NCI-H345 treated with DMSO at 0.1 percent for 48 hours (cell line): ENCODE measurements around the gene MT1HL1.
"Not testable (repeated sequence)": the region's sequence is repeated elsewhere in the genome, so short reads cannot be mapped to it uniquely, and the experiment has no call there.

Source experiments
- DNase-seq: peaks from one replicate; lab custom pipeline; 2025; ENCODE audit not compliant: unreplicated experiment; lab: John Stamatoyannopoulos, UW

The MT1HL1 gene

DNA sequence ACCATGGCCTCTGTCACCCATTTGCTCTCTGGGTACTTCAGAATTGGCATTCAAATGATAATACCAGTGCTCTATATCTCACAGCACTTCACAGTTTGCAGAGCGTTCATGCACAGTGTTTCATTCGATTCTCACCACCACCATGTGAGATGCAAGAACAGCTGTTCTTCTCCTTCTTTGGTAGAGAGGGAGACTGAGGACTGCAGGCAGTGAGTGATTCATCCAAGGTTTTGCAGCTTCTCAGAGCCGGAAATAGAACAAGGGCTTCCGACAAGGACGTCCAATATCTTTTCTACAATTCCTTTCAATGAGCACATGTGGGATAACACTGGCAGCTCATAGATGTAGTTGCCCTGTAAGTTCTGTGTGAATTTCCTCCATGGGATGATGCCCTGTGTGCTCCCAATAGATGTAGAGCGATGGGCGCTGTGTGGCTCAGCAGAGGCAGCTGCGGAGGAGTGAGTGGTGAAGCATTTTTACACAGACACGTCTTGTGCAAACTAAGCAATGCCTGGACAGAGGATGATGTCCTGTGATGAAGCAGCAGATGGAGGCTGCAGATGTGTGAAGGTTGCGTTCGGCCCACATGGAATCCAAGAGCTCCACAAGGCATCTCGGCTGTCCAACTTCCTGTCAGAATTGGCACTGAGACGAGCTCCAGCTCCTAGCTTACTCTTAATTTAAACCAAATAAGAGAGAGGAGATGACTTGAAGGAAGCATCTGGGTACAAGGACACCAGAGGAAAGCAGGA is 24.9 kb downstream of the MT1HL1 start:
- DNase-seq, result no peak

DNA sequence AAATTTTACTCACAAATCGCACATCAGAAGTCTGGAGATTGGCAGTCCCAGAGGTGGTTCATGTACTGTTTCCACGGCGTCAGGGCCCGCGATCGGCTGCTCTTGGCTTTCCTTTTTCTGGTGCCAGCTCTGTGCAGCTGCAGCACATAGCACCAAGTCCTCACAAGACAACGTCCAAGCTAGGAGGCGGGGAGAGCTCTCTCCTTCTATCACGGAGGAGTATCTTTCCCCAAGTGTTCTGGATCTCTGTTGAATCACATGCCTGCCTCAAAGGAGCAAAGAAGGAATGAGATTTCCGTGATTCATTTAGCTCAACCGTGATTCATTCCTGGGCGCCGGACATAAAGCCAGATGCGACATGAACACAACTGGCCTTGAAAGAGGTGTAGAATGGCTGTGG is 25.5 kb downstream of the MT1HL1 start:
- DNase-seq, result no peak

DNA sequence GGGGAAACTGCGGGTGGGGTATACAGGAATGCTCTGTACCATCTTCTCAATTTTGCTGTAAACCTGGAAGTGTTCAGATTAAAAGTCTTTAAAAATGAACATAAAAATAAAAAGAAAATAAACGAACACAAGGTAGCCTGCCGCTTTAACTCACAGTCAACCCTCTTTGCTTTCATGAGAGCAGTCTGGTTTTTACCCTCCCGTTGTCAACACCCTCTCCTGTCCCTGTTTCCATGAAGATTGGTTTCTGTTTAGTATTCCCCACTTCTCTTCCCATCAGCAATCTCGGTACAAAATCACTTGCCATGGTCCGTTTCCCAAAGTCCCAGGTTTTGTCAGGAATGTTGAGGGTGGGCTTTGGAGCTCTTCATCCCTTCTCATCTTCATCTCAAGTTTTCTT is 28.8 kb downstream of the MT1HL1 start:
- no peak for DNase-seq

DNA sequence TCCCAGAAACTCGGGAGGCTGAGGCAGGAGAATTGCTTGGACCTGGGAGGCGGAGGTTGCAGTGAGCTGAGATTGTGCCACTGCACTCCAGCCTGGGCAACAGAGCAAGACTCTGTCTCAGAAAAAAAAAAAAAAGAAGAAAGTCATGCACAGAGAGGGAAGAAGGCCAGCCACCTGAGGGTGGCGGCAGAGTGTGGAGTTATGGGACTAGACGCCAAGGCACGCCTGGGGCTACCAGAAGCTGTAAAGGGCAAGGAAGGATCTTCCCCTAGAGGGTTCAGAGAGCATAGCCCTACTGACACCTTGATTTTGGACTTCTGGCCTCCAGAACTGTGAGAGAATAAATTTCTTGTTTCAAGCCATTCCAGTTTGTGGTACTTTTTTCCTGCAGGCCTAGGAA is 30.2 kb downstream of the MT1HL1 start:
- DNase-seq, result not testable (repeated sequence)

DNA sequence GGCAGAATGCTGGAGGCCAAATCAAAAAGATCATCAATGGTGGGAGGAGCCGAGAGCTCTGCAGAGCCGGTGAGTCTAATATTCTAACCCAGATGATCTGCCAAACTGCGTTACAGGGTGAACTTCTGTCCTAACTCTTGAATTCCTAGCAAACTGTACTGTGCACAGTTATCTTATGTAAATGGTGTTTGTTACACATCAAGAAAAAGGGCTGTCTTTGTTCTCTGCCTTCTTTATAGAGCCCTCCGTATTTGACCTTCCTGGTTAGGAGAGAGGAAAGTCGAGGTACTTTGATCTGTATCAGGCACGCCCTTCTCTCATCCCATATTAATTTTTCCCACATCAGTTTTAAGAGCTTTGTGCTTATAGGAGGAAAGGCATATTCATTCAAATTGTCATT is 37.6 kb downstream of the MT1HL1 start:
- no peak for DNase-seq

DNA sequence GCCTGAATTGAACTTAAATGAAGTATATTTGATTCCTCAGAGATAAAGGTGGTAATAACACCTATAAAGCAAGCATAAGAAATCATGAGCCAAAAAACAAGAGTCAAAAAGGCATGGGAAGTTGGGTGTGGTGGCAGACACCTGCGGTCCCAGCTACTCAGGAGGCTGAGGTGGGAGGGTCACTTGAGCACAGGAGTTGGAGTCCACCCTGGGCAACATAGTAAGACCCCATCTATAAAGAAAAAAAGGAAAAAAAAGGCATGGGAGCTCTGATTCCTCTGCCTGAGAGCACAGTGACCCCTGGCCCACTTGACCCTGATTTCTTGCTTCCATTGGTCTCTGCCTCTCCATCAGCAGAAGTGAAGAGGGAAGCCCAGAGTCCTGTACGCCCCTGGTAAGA is 40.3 kb downstream of the MT1HL1 start:
- DNase-seq, result no peak

DNA sequence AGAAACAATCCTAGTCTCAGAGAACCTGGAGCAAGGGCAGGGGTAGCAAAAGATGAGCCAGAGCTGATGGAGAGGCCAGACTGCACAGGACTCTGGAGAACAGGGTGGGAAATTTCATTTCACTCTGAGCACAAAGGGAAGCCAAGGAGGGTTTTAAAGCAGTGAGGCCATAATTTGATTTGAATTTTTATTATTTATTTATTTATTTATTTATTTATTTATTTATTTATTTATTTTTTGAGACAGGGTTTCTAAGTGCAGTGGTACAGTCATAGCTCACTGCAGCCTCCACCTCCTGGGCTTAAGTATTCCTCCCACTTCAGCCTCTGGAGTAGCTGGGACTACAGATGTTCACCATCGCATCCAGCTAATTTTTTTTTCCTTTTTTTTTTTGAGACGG is 45.1 kb downstream of the MT1HL1 start:
- no peak for DNase-seq

DNA sequence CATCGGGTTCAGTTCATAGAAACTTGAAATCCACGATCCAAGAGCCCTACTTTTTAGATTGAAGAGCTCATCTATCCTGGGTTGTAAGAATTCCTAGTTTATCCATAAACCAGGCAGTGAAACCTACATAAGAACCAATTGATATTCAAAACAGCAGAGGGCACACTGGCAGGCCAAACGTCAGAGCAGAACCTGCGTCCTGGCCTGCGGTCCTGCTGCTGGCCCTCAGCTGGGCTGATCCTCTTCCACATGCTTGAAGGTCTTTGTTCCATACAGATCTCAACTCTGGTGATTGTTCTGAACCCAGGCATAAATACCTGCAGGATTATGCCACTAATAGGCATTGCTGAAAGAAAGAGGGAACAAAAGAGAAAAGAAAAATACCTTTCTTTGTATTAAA is 47.0 kb downstream of the MT1HL1 start:
- no peak for DNase-seq
